H1 (cell line): Measurements from ENCODE around the gene TAGLN3.

Experiments used
- BRCA1 ChIP-seq: IDR thresholded peaks from 2 replicates; pipeline ENCODE4 v1.6.1; 2012; ENCODE audit warnings: low read depth, low read length, improper control_type of control experiment
- CREB1 ChIP-seq: IDR thresholded peaks from 2 replicates; pipeline ENCODE4 v1.6.1; 2012; ENCODE audit warnings: inconsistent platforms
- EP300 ChIP-seq, 2 experiments: IDR thresholded peaks; 1 replicate in 1 of 2; 2 replicates in 1 of 2; pipeline ENCODE4 v1.6.1; 2011 to 2012; ENCODE audit warnings: low read depth in 2 of 2, low read length in 2 of 2, mild to moderate bottlenecking in 2 of 2, borderline replicate concordance in 1 of 2, inconsistent platforms in 1 of 2, moderate library complexity in 1 of 2
- EZH2 ChIP-seq: fragments of 200-600 bp; sonication (generic); IDR thresholded peaks from 2 replicates; pipeline ENCODE4 v1.7.1; 2012; ENCODE audit warnings: low read depth, mild to moderate bottlenecking, moderate library complexity, low read length, inconsistent platforms; ENCODE audit not compliant: severe bottlenecking
- POLR2A ChIP-seq, 2 experiments: IDR thresholded peaks; 1 replicate in 1 of 2; 2 replicates in 1 of 2; pipeline ENCODE4 v1.6.1; 2011; ENCODE audit warnings: low read depth in 2 of 2, low read length in 2 of 2, mild to moderate bottlenecking in 2 of 2; ENCODE audit errors: control extremely low read depth in 1 of 2
- TF ChIP-seq, protein P1 (sequence below), 3 experiments: IDR thresholded peaks; 1 replicate in 2 of 3; 2 replicates in 1 of 3; pipeline versions ENCODE4 v1.5.1 to v1.6.1; 2011; ENCODE audit warnings: low read length in 3 of 3, mild to moderate bottlenecking in 3 of 3, inconsistent platforms in 2 of 3, low read depth in 1 of 3, moderate library complexity in 1 of 3; ENCODE audit not compliant: insufficient read depth in 1 of 3; ENCODE audit errors: control extremely low read depth in 1 of 3
- TF ChIP-seq, protein P2 (sequence below): IDR thresholded peaks from 2 replicates; pipeline ENCODE4 v1.6.1; 2012; ENCODE audit warnings: inconsistent platforms

DNA sequence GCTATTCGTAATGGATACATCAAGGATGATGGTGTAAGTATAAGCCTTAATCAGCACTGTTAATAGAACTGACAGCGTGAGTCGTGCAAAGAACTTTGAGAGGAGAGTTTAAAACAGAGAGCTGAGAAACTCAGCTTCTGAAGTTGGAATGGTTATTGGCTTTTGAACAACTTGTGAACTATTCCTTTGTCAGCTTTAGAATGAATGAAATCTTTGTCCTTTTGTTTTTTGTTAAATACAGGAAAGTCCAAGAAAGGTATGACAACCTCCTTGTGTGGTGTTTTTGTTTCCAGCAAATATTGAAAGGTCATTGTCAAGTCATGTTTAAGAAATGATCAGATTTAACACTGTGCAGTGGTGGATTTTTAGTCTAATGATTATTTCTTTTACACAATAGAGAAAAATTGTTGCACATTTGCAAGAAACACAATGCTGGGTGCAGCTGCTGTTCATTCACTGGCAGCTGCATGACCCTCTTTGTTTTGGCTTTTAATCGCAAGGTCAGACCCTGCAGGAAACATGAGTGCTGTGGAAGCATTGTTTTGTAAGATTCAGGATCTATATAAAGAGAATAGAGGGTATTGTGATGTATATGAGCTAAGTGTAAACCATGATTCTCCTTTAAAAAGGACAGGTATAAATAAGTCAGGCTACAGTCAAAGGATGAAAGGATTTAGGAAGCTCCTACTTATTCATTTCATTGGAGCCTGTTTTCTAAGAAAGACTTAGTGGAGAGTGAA lies 41.6 kb upstream of the TAGLN3 start:
- TF ChIP-seq, protein P1, sequence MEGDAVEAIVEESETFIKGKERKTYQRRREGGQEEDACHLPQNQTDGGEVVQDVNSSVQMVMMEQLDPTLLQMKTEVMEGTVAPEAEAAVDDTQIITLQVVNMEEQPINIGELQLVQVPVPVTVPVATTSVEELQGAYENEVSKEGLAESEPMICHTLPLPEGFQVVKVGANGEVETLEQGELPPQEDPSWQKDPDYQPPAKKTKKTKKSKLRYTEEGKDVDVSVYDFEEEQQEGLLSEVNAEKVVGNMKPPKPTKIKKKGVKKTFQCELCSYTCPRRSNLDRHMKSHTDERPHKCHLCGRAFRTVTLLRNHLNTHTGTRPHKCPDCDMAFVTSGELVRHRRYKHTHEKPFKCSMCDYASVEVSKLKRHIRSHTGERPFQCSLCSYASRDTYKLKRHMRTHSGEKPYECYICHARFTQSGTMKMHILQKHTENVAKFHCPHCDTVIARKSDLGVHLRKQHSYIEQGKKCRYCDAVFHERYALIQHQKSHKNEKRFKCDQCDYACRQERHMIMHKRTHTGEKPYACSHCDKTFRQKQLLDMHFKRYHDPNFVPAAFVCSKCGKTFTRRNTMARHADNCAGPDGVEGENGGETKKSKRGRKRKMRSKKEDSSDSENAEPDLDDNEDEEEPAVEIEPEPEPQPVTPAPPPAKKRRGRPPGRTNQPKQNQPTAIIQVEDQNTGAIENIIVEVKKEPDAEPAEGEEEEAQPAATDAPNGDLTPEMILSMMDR (IDR thresholded peaks at IDR 0.05; ENCODE audit: control extremely low read depth in 1 of 3, insufficient read depth in 1 of 3, low read depth in 1 of 3, low read length in 3 of 3): no peak
- TF ChIP-seq POLR2A (IDR thresholded peaks at IDR 0.05; ENCODE audit: control extremely low read depth in 1 of 2, low read depth in 2 of 2, low read length in 2 of 2) (no peak), EP300 (IDR thresholded peaks at IDR 0.05; ENCODE audit: borderline replicate concordance in 1 of 2, low read depth in 2 of 2, low read length in 2 of 2) (no peak), EZH2 (no peak), BRCA1 (no peak), CREB1 (no peak)
- TF ChIP-seq, protein P2, sequence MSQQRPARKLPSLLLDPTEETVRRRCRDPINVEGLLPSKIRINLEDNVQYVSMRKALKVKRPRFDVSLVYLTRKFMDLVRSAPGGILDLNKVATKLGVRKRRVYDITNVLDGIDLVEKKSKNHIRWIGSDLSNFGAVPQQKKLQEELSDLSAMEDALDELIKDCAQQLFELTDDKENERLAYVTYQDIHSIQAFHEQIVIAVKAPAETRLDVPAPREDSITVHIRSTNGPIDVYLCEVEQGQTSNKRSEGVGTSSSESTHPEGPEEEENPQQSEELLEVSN: no peak
